ENCODE measurements around the gene STX18. TPM values are rescaled to one million over a fixed set of nuclear protein-coding genes. Genes with fewer than 3 reads are reported as not detected.

Gene STX18
- total RNA-seq, 4 donors from 2014 or later = 17.8 to 25.4 (median 23.4) TPM

DNA sequence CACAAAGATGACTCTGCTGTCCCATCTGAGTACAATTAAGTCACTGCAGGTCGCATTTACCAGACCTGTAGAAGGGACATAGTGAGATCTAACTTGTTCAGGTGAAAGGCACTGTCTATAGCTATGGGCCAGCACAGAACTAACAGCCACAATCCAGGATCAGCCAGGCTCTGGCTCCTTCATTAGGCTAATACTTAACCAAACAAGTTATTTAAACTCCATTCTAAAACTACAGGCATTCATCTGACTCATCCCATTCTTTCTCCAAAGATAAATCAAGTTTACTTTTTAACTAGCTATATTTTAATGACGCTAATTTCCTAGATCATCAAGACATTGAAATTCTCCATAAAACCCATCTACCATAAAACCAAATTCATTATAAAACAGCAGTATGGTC lies 62.5 kb downstream of the STX18 start:
- H3K4me1 ChIP-seq = peaks cover 0 to 25% (median 0%) of the 10 kb centered on the region in 3 donors
- H3K4me3 ChIP-seq = no peak overlapping the region
- no peak for ATAC-seq
- WGBS, 2 donors (ENCODE audit: low coverage in 1 of 2) = 94 to 97% methylated on average over 2 of the region's 2 CpGs
- no peak overlapping the region for H3K27ac ChIP-seq
- no peaks in the 10 kb centered on the region for H3K9me3 ChIP-seq
- TF ChIP-seq EP300 (IDR thresholded peaks at IDR 0.05) (no peak), POLR2A (IDR thresholded peaks at IDR 0.05) (no peak), CTCF (IDR thresholded peaks at IDR 0.05) (no peak), POLR2AphosphoS5 (IDR thresholded peaks at IDR 0.05) (no peak)
- H3K27me3 ChIP-seq = no peaks in the 10 kb centered on the region
- H3K36me3 ChIP-seq = no peaks in the 10 kb centered on the region

- ATAC-seq = no peak
- Histone ChIP-seq H3K4me1 (peaks cover 0 to 25% (median 0%) of the 10 kb centered on the region in 3 donors), H3K27me3 (no peaks in the 10 kb centered on the region), H3K36me3 (no peaks in the 10 kb centered on the region), H3K9me3 (no peaks in the 10 kb centered on the region), H3K27ac (no peak overlapping the region), H3K4me3 (no peak overlapping the region)
- TF ChIP-seq POLR2AphosphoS5 (IDR thresholded peaks at IDR 0.05) (no peak), CTCF (IDR thresholded peaks at IDR 0.05) (no peak), EP300 (IDR thresholded peaks at IDR 0.05) (no peak), POLR2A (IDR thresholded peaks at IDR 0.05) (no peak)
- WGBS, 2 donors (ENCODE audit: low coverage in 1 of 2) = 76 to 80% methylated on average over 4 to 10 of the region's 10 CpGs
These were observed 64.1 kb downstream of the STX18 start for GRCh38 chr4:4477796-4478195.

DNA sequence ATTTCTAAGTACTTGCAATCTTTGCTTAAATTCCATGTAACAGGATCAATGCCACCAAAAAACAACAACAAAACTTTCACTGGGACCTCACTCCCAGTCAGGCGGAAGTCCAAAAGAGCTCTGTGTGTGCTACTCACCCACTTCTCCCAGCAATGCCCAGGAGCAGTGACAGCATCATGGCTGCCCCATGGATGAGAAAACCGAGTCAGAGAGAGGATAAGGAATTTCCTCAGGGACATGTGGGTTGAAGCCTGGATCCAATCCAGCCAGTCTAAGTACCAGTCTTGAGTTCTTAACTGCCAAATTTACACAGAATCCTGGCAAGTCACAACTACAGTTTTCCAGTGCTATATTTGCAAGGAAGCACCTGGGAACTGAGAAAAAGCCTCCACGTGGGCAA lies 64.5 kb downstream of the STX18 start:
- Histone ChIP-seq H3K9me3 (no peaks in the 10 kb centered on the region), H3K4me3 (no peak overlapping the region), H3K27ac (no peak overlapping the region), H3K4me1 (peaks cover 0 to 24% (median 0%) of the 10 kb centered on the region in 3 donors), H3K36me3 (no peaks in the 10 kb centered on the region), H3K27me3 (no peaks in the 10 kb centered on the region)
- no peak for ATAC-seq
- WGBS, 2 donors (ENCODE audit: low coverage in 1 of 2) = 33 to 63% methylated on average over 1 to 3 of the region's 3 CpGs
- no peak for TF ChIP-seq POLR2A (IDR thresholded peaks at IDR 0.05)
- TF ChIP-seq POLR2AphosphoS5 (IDR thresholded peaks at IDR 0.05) = no peak
- TF ChIP-seq CTCF (IDR thresholded peaks at IDR 0.05) = no peak
- no peak for TF ChIP-seq EP300 (IDR thresholded peaks at IDR 0.05)

GRCh38 chr4:4474476-4474875 lies 67.4 kb downstream of the STX18 start:
- WGBS, 2 donors (ENCODE audit: low coverage in 1 of 2) = 83 to 92% methylated on average over 2 to 3 of the region's 3 CpGs
- H3K9me3 ChIP-seq = no peaks in the 10 kb centered on the region
- no peak overlapping the region for H3K27ac ChIP-seq
- TF ChIP-seq CTCF (IDR thresholded peaks at IDR 0.05) (no peak), POLR2AphosphoS5 (IDR thresholded peaks at IDR 0.05) (no peak), POLR2A (IDR thresholded peaks at IDR 0.05) (no peak), EP300 (IDR thresholded peaks at IDR 0.05) (no peak)
- no peaks in the 10 kb centered on the region for H3K27me3 ChIP-seq
- H3K4me3 ChIP-seq = no peak overlapping the region
- peaks cover 0 to 21% of the 10 kb centered on the region in 2 donors for H3K36me3 ChIP-seq
- peaks cover 0 to 8% (median 0%) of the 10 kb centered on the region in 3 donors for H3K4me1 ChIP-seq
- no peak for ATAC-seq

- TF ChIP-seq POLR2AphosphoS5 (IDR thresholded peaks at IDR 0.05) = no peak
- no peak for TF ChIP-seq CTCF (IDR thresholded peaks at IDR 0.05)
- no peak for TF ChIP-seq POLR2A (IDR thresholded peaks at IDR 0.05)
- Histone ChIP-seq H3K4me1 (peaks cover 0 to 8% (median 0%) of the 10 kb centered on the region in 3 donors), H3K27me3 (no peaks in the 10 kb centered on the region), H3K9me3 (no peaks in the 10 kb centered on the region), H3K36me3 (peaks cover 0 to 41% of the 10 kb centered on the region in 2 donors), H3K4me3 (no peak overlapping the region), H3K27ac (no peak overlapping the region)
- WGBS, 2 donors (ENCODE audit: low coverage in 1 of 2) = 66 to 70% methylated on average over 8 of the region's 8 CpGs
- no peak for ATAC-seq
These were observed 69.4 kb downstream of the STX18 start for GRCh38 chr4:4472344-4472958.
